Measurements from ENCODE around the gene TEX29.

The TEX29 gene

DNA sequence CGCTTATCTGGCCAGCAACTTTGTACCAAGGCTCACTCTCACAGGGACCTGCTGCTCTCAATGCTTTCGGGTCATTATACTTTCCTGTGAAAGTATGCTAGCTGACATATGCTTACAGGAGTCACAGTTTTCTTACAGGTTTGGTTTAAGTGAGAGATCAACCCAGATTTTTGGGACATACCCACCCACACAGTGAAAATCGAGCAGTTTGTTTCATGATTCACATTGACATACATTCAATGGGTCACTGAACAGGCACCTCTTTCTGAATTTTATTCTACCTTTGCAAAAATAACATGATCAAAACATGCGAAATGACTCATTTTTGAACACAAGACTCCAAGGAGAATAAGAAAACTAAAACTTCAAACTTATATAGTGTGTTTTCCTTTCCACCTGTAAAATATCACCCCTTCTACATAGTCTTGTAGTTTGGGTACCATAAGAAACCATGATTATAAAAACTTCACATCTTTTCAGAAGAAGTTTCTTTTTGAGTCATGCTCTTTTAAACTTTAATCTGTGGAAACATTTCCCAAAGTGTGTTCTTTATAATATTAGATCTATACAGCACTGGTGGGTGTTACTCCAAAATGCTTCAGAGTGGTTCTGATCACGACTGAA, 44.3 kb upstream of the TEX29 start (continued):
- no peak for TF ChIP-seq ZNF610 (tag by site-specific recombination; IDR thresholded peaks at IDR 0.05; ENCODE audit: borderline replicate concordance)

DNA sequence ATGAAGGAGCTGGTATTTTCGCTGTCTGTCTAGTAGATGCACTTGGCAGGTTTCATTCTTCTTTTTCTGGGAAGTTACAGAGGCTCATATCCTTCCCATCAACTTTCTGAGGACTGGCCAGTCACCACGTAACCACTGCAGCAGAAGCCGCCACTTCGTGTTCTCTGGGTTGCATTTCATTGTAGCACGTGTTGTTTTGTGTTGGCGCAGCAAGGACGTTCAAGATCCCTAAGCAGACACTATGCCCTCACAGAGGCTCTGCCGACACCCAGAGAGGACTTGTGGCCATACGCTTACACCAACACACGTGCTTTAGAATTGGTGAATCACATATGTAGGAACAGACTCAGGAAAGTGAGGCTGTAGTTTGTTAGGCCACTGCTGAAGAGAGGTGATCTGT, 42.2 kb upstream of the TEX29 start:
- H3K27ac ChIP-seq (ENCODE audit: extremely low read depth, low read depth, low read length) = no peak overlapping the region
- TF ChIP-seq ZNF530 (tag by site-specific recombination; IDR thresholded peaks at IDR 0.05; ENCODE audit: low read depth) (no peak), ZNF768 (tag by site-specific recombination; IDR thresholded peaks at IDR 0.05) (no peak), ZNF791 (tag by site-specific recombination; IDR thresholded peaks at IDR 0.05) (no peak), SALL2 (tag by site-specific recombination; IDR thresholded peaks at IDR 0.05; ENCODE audit: borderline replicate concordance) (no peak), ZNF184 (tag by site-specific recombination; IDR thresholded peaks at IDR 0.05) (no peak)
- TF ChIP-seq, protein P1, sequence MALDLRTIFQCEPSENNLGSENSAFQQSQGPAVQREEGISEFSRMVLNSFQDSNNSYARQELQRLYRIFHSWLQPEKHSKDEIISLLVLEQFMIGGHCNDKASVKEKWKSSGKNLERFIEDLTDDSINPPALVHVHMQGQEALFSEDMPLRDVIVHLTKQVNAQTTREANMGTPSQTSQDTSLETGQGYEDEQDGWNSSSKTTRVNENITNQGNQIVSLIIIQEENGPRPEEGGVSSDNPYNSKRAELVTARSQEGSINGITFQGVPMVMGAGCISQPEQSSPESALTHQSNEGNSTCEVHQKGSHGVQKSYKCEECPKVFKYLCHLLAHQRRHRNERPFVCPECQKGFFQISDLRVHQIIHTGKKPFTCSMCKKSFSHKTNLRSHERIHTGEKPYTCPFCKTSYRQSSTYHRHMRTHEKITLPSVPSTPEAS (tag by site-specific recombination; IDR thresholded peaks at IDR 0.05) = no peak
- TF ChIP-seq, protein P2, sequence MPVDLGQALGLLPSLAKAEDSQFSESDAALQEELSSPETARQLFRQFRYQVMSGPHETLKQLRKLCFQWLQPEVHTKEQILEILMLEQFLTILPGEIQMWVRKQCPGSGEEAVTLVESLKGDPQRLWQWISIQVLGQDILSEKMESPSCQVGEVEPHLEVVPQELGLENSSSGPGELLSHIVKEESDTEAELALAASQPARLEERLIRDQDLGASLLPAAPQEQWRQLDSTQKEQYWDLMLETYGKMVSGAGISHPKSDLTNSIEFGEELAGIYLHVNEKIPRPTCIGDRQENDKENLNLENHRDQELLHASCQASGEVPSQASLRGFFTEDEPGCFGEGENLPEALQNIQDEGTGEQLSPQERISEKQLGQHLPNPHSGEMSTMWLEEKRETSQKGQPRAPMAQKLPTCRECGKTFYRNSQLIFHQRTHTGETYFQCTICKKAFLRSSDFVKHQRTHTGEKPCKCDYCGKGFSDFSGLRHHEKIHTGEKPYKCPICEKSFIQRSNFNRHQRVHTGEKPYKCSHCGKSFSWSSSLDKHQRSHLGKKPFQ (tag by site-specific recombination; IDR thresholded peaks at IDR 0.05) = no peak
- TF ChIP-seq, protein P3, sequence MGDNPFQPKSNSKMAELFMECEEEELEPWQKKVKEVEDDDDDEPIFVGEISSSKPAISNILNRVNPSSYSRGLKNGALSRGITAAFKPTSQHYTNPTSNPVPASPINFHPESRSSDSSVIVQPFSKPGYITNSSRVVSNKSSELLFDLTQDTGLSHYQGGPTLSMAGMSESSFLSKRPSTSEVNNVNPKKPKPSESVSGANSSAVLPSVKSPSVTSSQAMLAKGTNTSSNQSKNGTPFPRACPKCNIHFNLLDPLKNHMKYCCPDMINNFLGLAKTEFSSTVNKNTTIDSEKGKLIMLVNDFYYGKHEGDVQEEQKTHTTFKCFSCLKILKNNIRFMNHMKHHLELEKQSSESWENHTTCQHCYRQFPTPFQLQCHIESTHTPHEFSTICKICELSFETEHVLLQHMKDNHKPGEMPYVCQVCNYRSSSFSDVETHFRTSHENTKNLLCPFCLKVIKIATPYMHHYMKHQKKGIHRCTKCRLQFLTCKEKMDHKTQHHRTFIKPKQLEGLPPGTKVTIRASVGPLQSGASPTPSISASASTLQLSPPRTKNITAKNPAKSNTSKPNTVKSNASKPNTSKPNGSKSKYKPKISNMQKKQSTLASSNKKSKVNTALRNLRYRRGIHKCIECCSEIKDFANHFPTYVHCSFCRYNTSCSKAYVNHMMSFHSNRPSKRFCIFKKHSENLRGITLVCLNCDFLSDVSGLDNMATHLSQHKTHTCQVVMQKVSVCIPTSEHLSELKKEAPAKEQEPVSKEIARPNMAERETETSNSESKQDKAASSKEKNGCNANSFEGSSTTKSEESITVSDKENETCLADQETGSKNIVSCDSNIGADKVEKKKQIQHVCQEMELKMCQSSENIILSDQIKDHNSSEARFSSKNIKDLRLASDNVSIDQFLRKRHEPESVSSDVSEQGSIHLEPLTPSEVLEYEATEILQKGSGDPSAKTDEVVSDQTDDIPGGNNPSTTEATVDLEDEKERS (tag by site-specific recombination; IDR thresholded peaks at IDR 0.05) = no peak
- ChIA-PET CTCF (interaction anchor here (0.6 kb wide), 1 partner anchor 118 kb away, joined by 3 read pairs; no protein-coding TSS in a partner anchor), POLR2A (no interaction called here)
- H3K4me3 ChIP-seq (ENCODE audit: low read depth, low read length) = no peak overlapping the region
- H3K9me3 ChIP-seq (ENCODE audit: control insufficient read depth, insufficient read depth, low read depth, low read length) = no peaks in the 10 kb centered on the region
- H3K4me1 ChIP-seq (ENCODE audit: control insufficient read depth, insufficient read depth, low read length) = no peaks in the 10 kb centered on the region
- H3K36me3 ChIP-seq (ENCODE audit: control insufficient read depth in 2 of 2, insufficient read depth in 1 of 2, low read length in 2 of 2) = peaks cover 0 to 74% of the 10 kb centered on the region in 2 experiments; a peak in 2 of 3 replicates

DNA sequence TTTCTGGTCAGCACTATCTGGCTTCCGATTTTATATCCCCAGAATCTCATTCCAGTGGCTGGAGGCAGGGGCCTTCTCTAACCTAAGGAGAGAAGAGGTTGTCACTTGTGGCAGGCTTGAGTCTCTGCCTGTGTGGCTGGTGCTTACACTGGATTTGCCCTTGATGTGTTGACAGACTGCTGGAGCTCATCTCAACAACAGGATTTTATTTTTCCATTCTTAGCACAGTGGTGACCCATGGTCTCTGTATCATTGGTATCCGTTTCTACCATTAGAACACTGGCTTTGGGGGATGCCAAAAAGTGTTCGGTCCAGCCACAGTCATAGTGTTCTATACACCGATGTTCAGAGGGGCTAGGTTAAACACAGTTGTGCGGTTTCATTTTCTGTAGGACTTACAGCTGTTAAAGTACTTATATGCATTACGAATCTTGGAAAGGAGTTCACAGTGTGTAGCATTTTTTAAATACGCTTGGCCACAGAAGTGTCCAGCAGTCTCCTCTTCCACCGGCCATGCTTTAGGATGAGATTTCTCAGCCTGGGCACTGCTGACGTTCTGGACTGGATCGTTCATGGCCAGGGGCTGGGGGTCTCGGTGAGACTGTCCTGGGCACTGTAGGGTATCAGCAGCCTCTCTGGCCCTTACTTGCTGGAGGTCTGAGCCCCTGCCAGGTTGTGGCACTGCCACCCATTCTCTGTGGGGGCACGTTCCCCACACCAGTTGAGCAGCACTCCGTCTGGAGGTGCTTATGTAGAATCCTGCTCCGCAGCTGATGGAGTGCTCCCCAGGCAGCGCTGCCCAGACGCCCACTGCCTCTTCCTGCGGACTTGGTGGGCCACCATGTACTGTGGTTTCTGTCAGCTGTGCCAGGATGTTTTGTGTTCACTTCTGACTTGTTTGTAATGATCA, 41.4 kb upstream of the TEX29 start:
- ChIA-PET POLR2A (no interaction called here), CTCF (interaction anchor here (0.6 kb wide), 1 partner anchor 119 kb away, joined by 3 read pairs; no protein-coding TSS in a partner anchor)
- H3K27ac ChIP-seq (ENCODE audit: extremely low read depth, low read depth, low read length) = no peak overlapping the region
- H3K4me3 ChIP-seq (ENCODE audit: low read depth, low read length) = no peak overlapping the region
- H3K9me3 ChIP-seq (ENCODE audit: control insufficient read depth, insufficient read depth, low read depth, low read length) = no peaks in the 10 kb centered on the region
- peaks cover 0 to 74% of the 10 kb centered on the region in 2 experiments; a peak in 2 of 3 replicates for H3K36me3 ChIP-seq (ENCODE audit: control insufficient read depth in 2 of 2, insufficient read depth in 1 of 2, low read length in 2 of 2)
- H3K4me1 ChIP-seq (ENCODE audit: control insufficient read depth, insufficient read depth, low read length) = no peaks in the 10 kb centered on the region
- TF ChIP-seq GFI1B (tag by site-specific recombination; IDR thresholded peaks at IDR 0.05) (no peak), ZNF121 (tag by site-specific recombination; IDR thresholded peaks at IDR 0.05) (no peak), ZNF658 (tag by site-specific recombination; IDR thresholded peaks at IDR 0.05) (no peak), KLF10 (tag by site-specific recombination; IDR thresholded peaks at IDR 0.05) (no peak), ZNF426 (tag by site-specific recombination; IDR thresholded peaks at IDR 0.05) (no peak), ZNF549 (tag by site-specific recombination; IDR thresholded peaks at IDR 0.05) (no peak), ZFP3 (tag by site-specific recombination; IDR thresholded peaks at IDR 0.05; ENCODE audit: low read depth) (no peak), SETDB1 (IDR thresholded peaks at IDR 0.05; ENCODE audit: insufficient read length, low read length) (no peak), ZNF2 (tag by site-specific recombination; IDR thresholded peaks at IDR 0.05) (no peak), ZNF530 (tag by site-specific recombination; IDR thresholded peaks at IDR 0.05; ENCODE audit: low read depth) (no peak), ZNF114 (tag by site-specific recombination; IDR thresholded peaks at IDR 0.05) (no peak), ZXDB (tag by site-specific recombination; IDR thresholded peaks at IDR 0.05) (no peak)
- TF ChIP-seq, protein P4, sequence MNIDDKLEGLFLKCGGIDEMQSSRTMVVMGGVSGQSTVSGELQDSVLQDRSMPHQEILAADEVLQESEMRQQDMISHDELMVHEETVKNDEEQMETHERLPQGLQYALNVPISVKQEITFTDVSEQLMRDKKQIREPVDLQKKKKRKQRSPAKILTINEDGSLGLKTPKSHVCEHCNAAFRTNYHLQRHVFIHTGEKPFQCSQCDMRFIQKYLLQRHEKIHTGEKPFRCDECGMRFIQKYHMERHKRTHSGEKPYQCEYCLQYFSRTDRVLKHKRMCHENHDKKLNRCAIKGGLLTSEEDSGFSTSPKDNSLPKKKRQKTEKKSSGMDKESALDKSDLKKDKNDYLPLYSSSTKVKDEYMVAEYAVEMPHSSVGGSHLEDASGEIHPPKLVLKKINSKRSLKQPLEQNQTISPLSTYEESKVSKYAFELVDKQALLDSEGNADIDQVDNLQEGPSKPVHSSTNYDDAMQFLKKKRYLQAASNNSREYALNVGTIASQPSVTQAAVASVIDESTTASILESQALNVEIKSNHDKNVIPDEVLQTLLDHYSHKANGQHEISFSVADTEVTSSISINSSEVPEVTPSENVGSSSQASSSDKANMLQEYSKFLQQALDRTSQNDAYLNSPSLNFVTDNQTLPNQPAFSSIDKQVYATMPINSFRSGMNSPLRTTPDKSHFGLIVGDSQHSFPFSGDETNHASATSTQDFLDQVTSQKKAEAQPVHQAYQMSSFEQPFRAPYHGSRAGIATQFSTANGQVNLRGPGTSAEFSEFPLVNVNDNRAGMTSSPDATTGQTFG (tag by site-specific recombination; IDR thresholded peaks at IDR 0.05; ENCODE audit: borderline replicate concordance) = no peak
- TF ChIP-seq, protein P5, sequence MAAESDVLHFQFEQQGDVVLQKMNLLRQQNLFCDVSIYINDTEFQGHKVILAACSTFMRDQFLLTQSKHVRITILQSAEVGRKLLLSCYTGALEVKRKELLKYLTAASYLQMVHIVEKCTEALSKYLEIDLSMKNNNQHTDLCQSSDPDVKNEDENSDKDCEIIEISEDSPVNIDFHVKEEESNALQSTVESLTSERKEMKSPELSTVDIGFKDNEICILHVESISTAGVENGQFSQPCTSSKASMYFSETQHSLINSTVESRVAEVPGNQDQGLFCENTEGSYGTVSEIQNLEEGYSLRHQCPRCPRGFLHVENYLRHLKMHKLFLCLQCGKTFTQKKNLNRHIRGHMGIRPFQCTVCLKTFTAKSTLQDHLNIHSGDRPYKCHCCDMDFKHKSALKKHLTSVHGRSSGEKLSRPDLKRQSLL (tag by site-specific recombination; IDR thresholded peaks at IDR 0.05) = no peak
